ENCODE measurements around the gene YAP1.

YAP1 gene

GRCh38 chr11:102085864-102086551 lies 24.2 kb upstream of the YAP1 start:
- H3K4me3 ChIP-seq (ENCODE audit: low read length), result no peak overlapping the region
- no peak overlapping the region for H3K4me2 ChIP-seq (ENCODE audit: low read depth, low read length)
- no peaks in the 10 kb centered on the region for H3K9me3 ChIP-seq (replicated peaks; ENCODE audit: insufficient read depth, low read length)
- H3K9me2 ChIP-seq (replicated peaks; ENCODE audit: insufficient read depth, low read length), result no peaks in the 10 kb centered on the region
- H3K27me3 ChIP-seq (replicated peaks; ENCODE audit: insufficient read depth, low read length), result no peaks in the 10 kb centered on the region
- H3K27ac ChIP-seq (ENCODE audit: low read length), result no peak overlapping the region
- H3K4me1 ChIP-seq (ENCODE audit: low read length), result no peaks in the 10 kb centered on the region
- H3F3A ChIP-seq (ENCODE audit: insufficient read depth, low read length), result no peaks in the 10 kb centered on the region
- no peak overlapping the region for H2AFZ ChIP-seq (ENCODE audit: low read length)
- no peak overlapping the region for H3K9ac ChIP-seq (ENCODE audit: low read length)
- H3K36me3 ChIP-seq (replicated peaks; ENCODE audit: insufficient read depth, low read length), result no peaks in the 10 kb centered on the region
- no peak for DNase-seq
- TF ChIP-seq CTCF (IDR thresholded peaks at IDR 0.05; ENCODE audit: low read length) (no peak), EZH2 (optimal IDR thresholded peaks at IDR 0.05; ENCODE audit: low read depth, low read length) (no peak)
- H3K79me2 ChIP-seq (ENCODE audit: low read length), result no peaks in the 10 kb centered on the region
- no peaks in the 10 kb centered on the region for H4K20me1 ChIP-seq (ENCODE audit: insufficient read depth, low read length)

GRCh38 chr11:102097186-102097585 lies 13.1 kb upstream of the YAP1 start:
- Histone ChIP-seq H3K4me3 (ENCODE audit: low read length) (no peak overlapping the region), H3K27me3 (replicated peaks; ENCODE audit: insufficient read depth, low read length) (no peaks in the 10 kb centered on the region), H3K36me3 (replicated peaks; ENCODE audit: insufficient read depth, low read length) (no peaks in the 10 kb centered on the region), H2AFZ (ENCODE audit: low read length) (no peak overlapping the region), H3K9me2 (replicated peaks; ENCODE audit: insufficient read depth, low read length) (no peaks in the 10 kb centered on the region), H3K79me2 (ENCODE audit: low read length) (no peaks in the 10 kb centered on the region), H3K9me3 (replicated peaks; ENCODE audit: insufficient read depth, low read length) (no peaks in the 10 kb centered on the region), H3K4me1 (ENCODE audit: low read length) (no peaks in the 10 kb centered on the region), H4K20me1 (ENCODE audit: insufficient read depth, low read length) (no peaks in the 10 kb centered on the region), H3F3A (ENCODE audit: insufficient read depth, low read length) (no peaks in the 10 kb centered on the region), H3K9ac (ENCODE audit: low read length) (no peak overlapping the region), H3K4me2 (ENCODE audit: low read depth, low read length) (no peak overlapping the region), H3K27ac (ENCODE audit: low read length) (no peak overlapping the region)
- TF ChIP-seq EZH2 (optimal IDR thresholded peaks at IDR 0.05; ENCODE audit: low read depth, low read length) (no peak), CTCF (IDR thresholded peaks at IDR 0.05; ENCODE audit: low read length) (no peak), EZH2phosphoT487 (IDR thresholded peaks at IDR 0.05; ENCODE audit: low read length) (no peak)
- no peak for DNase-seq

GRCh38 chr11:102099755-102100154 lies 10.5 kb upstream of the YAP1 start:
- Histone ChIP-seq H3K4me1 (ENCODE audit: low read length) (no peaks in the 10 kb centered on the region), H2AFZ (ENCODE audit: low read length) (no peak overlapping the region), H3K27me3 (replicated peaks; ENCODE audit: insufficient read depth, low read length) (no peaks in the 10 kb centered on the region), H3K27ac (ENCODE audit: low read length) (no peak overlapping the region), H3K36me3 (replicated peaks; ENCODE audit: insufficient read depth, low read length) (no peaks in the 10 kb centered on the region), H3K9me3 (replicated peaks; ENCODE audit: insufficient read depth, low read length) (no peaks in the 10 kb centered on the region), H3K9me2 (replicated peaks; ENCODE audit: insufficient read depth, low read length) (no peaks in the 10 kb centered on the region), H3K4me3 (ENCODE audit: low read length) (no peak overlapping the region), H3K79me2 (ENCODE audit: low read length) (no peaks in the 10 kb centered on the region), H3K4me2 (ENCODE audit: low read depth, low read length) (no peak overlapping the region), H4K20me1 (ENCODE audit: insufficient read depth, low read length) (no peaks in the 10 kb centered on the region), H3F3A (ENCODE audit: insufficient read depth, low read length) (no peaks in the 10 kb centered on the region), H3K9ac (ENCODE audit: low read length) (no peak overlapping the region)
- no peak for DNase-seq
- TF ChIP-seq EZH2phosphoT487 (IDR thresholded peaks at IDR 0.05; ENCODE audit: low read length), result no peak

- DNase-seq, result no peak
- H3K36me3 ChIP-seq (replicated peaks; ENCODE audit: insufficient read depth, low read length), result no peaks in the 10 kb centered on the region
- H3K4me2 ChIP-seq (ENCODE audit: low read depth, low read length), result no peak overlapping the region
Observed at GRCh38 chr11:102108734-102109440, 1.4 kb upstream of the YAP1 start.

More at GRCh38 chr11:102108734-102109440, 1.4 kb upstream of the YAP1 start:
- Histone ChIP-seq H3K9me2 (replicated peaks; ENCODE audit: insufficient read depth, low read length) (no peaks in the 10 kb centered on the region), H4K20me1 (ENCODE audit: insufficient read depth, low read length) (no peaks in the 10 kb centered on the region), H3K4me1 (ENCODE audit: low read length) (no peaks in the 10 kb centered on the region), H3K9ac (ENCODE audit: low read length) (no peak overlapping the region), H3F3A (ENCODE audit: insufficient read depth, low read length) (no peaks in the 10 kb centered on the region), H2AFZ (ENCODE audit: low read length) (no peak overlapping the region), H3K4me3 (ENCODE audit: low read length) (no peak overlapping the region), H3K27me3 (replicated peaks; ENCODE audit: insufficient read depth, low read length) (no peaks in the 10 kb centered on the region), H3K79me2 (ENCODE audit: low read length) (no peaks in the 10 kb centered on the region), H3K9me3 (replicated peaks; ENCODE audit: insufficient read depth, low read length) (no peaks in the 10 kb centered on the region), H3K27ac (ENCODE audit: low read length) (no peak overlapping the region)
- TF ChIP-seq EZH2 (optimal IDR thresholded peaks at IDR 0.05; ENCODE audit: low read depth, low read length), result no peak
- TF ChIP-seq CTCF (IDR thresholded peaks at IDR 0.05; ENCODE audit: low read length), result no peak
- no peak for TF ChIP-seq EZH2phosphoT487 (IDR thresholded peaks at IDR 0.05; ENCODE audit: low read length)

Measured in MM.1S (cell line).